Urothelium cell line (cell line): ENCODE measurements around the gene SRPX2.

ENCODE experiments used
- DNase-seq: peaks from one replicate; pipeline ENCODE4 v3.0.0; 2011; ENCODE audit warnings: low spot score, mixed read lengths
- FAIRE-seq: peaks from 2 replicates; lab custom pipeline; 2011; peaks lifted over from hg19 to GRCh38; lab: Jason Lieb, UNC

The SRPX2 gene

GRCh38 chrX:100649550-100650356 lies 5.8 kb downstream of the SRPX2 start:
- no peak for FAIRE-seq
- no peak for DNase-seq

- no peak for DNase-seq
- no peak for FAIRE-seq
Observed at GRCh38 chrX:100650841-100651240, 6.8 kb downstream of the SRPX2 start.

- FAIRE-seq (no peak), DNase-seq (no peak)
Observed at GRCh38 chrX:100652266-100652665, 8.3 kb downstream of the SRPX2 start.

- FAIRE-seq, result no peak
- DNase-seq, result peak; percentile 23
Observed at GRCh38 chrX:100654261-100654660, 10.3 kb downstream of the SRPX2 start.

- DNase-seq, result no peak
Observed at GRCh38 chrX:100658941-100659381, 15.0 kb downstream of the SRPX2 start.

GRCh38 chrX:100659431-100660137 lies 15.6 kb downstream of the SRPX2 start:
- FAIRE-seq, result no peak
- no peak for DNase-seq

More at GRCh38 chrX:100658941-100659381, 15.0 kb downstream of the SRPX2 start:
- FAIRE-seq, result no peak

GRCh38 chrX:100662170-100662569 lies 18.2 kb downstream of the SRPX2 start:
- FAIRE-seq, result no peak
- no peak for DNase-seq

GRCh38 chrX:100662796-100663195 lies 18.8 kb downstream of the SRPX2 start:
- DNase-seq (no peak), FAIRE-seq (no peak)

- DNase-seq, result no peak
- FAIRE-seq, result no peak
Observed at GRCh38 chrX:100663642-100664041, 19.6 kb downstream of the SRPX2 start.

GRCh38 chrX:100672966-100673365 lies 29.0 kb downstream of the SRPX2 start:
- FAIRE-seq (no peak), DNase-seq (no peak)

- FAIRE-seq, result no peak
- DNase-seq, result no peak
Observed at GRCh38 chrX:100673397-100673953, 29.5 kb downstream of the SRPX2 start.

GRCh38 chrX:100674705-100675104 lies 30.7 kb downstream of the SRPX2 start:
- FAIRE-seq (no peak), DNase-seq (no peak)

- DNase-seq (no peak), FAIRE-seq (no peak)
Observed at GRCh38 chrX:100677611-100678181, 33.7 kb downstream of the SRPX2 start.

- DNase-seq, result no peak
- FAIRE-seq, result no peak
Observed at GRCh38 chrX:100680756-100681155, 36.8 kb downstream of the SRPX2 start.

GRCh38 chrX:100681599-100681998 lies 37.6 kb downstream of the SRPX2 start:
- DNase-seq (no peak), FAIRE-seq (no peak)

- DNase-seq (no peak), FAIRE-seq (no peak)
Observed at GRCh38 chrX:100682939-100683338, 38.9 kb downstream of the SRPX2 start.

GRCh38 chrX:100685284-100685996 lies 41.4 kb downstream of the SRPX2 start:
- DNase-seq (peak; percentile 65), FAIRE-seq (no peak)

GRCh38 chrX:100685997-100686305 lies 42.0 kb downstream of the SRPX2 start:
- no peak for FAIRE-seq

GRCh38 chrX:100687128-100687527 lies 43.1 kb downstream of the SRPX2 start:
- FAIRE-seq, result no peak

More at GRCh38 chrX:100685997-100686305, 42.0 kb downstream of the SRPX2 start:
- no peak for DNase-seq

GRCh38 chrX:100687546-100687945 lies 43.5 kb downstream of the SRPX2 start:
- DNase-seq (no peak), FAIRE-seq (no peak)

More at GRCh38 chrX:100687128-100687527, 43.1 kb downstream of the SRPX2 start:
- no peak for DNase-seq

GRCh38 chrX:100695302-100695701 lies 51.3 kb downstream of the SRPX2 start:
- FAIRE-seq (no peak), DNase-seq (no peak)
